Activated naive CD8-positive, alpha-beta T cell treated with anti-CD3 and anti-CD28 coated beads for 36 hours (primary cell): ENCODE results near the gene KMT2E. TPM values are rescaled to one million over a fixed set of nuclear protein-coding genes. Genes with fewer than 3 reads are reported as not detected.
A peak's percentile ranks its signal among the peaks of the same experiment; 100 is the strongest.
"Not testable (repeated sequence)": the region's sequence is repeated elsewhere in the genome, so short reads cannot be mapped to it uniquely, and the experiment has no call there.

Source experiments
- DNase-seq: peaks from one replicate; pipeline ENCODE4 v3.0.0; 2021
- H3K27ac Mint-ChIP-seq: one replicate; pipeline ENCODE4 v1.8.0; 2022; ENCODE audit warnings: mild to moderate bottlenecking, moderate library complexity, mixed read lengths
- H3K27me3 Mint-ChIP-seq: one replicate; pipeline ENCODE4 v1.8.0; 2022; ENCODE audit warnings: mild to moderate bottlenecking, mixed read lengths
- H3K36me3 Mint-ChIP-seq: one replicate; pipeline ENCODE4 v1.8.0; 2021; ENCODE audit warnings: mild to moderate bottlenecking, mixed read lengths
- H3K4me1 Mint-ChIP-seq: one replicate; pipeline ENCODE4 v1.8.0; 2021; ENCODE audit warnings: mixed read lengths
- H3K4me3 Mint-ChIP-seq: one replicate; pipeline ENCODE4 v1.8.0; 2022; ENCODE audit warnings: mild to moderate bottlenecking, moderate library complexity, mixed read lengths
- H3K9me3 Mint-ChIP-seq: one replicate; pipeline ENCODE4 v1.8.0; 2022; ENCODE audit warnings: mixed read lengths
- total RNA-seq, 2 experiments: library from RNA; stranded (reverse); gene quantifications; one replicate each; pipeline ENCODE4 v1.2.3, GENCODE V29; 2021

The KMT2E gene, protein sequence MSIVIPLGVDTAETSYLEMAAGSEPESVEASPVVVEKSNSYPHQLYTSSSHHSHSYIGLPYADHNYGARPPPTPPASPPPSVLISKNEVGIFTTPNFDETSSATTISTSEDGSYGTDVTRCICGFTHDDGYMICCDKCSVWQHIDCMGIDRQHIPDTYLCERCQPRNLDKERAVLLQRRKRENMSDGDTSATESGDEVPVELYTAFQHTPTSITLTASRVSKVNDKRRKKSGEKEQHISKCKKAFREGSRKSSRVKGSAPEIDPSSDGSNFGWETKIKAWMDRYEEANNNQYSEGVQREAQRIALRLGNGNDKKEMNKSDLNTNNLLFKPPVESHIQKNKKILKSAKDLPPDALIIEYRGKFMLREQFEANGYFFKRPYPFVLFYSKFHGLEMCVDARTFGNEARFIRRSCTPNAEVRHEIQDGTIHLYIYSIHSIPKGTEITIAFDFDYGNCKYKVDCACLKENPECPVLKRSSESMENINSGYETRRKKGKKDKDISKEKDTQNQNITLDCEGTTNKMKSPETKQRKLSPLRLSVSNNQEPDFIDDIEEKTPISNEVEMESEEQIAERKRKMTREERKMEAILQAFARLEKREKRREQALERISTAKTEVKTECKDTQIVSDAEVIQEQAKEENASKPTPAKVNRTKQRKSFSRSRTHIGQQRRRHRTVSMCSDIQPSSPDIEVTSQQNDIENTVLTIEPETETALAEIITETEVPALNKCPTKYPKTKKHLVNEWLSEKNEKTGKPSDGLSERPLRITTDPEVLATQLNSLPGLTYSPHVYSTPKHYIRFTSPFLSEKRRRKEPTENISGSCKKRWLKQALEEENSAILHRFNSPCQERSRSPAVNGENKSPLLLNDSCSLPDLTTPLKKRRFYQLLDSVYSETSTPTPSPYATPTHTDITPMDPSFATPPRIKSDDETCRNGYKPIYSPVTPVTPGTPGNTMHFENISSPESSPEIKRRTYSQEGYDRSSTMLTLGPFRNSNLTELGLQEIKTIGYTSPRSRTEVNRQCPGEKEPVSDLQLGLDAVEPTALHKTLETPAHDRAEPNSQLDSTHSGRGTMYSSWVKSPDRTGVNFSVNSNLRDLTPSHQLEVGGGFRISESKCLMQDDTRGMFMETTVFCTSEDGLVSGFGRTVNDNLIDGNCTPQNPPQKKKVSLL (N-terminal part only)
- total RNA-seq, result 10 to 100 TPM; 58.0 to 62.4 TPM

GRCh38 chr7:105013816-105014692 is at the start of gene KMT2E:
Gene KMT2E, plus strand, starts transcription at chr7:105014205. Its CDS starts 26,748 bp downstream, at chr7:105040953.
- peaks cover 14% of the 10 kb centered on the region for H3K27me3 Mint-ChIP-seq

GRCh38 chr7:104964626-104965236 is 49.3 kb upstream of the KMT2E start:
- no peak overlapping the region for H3K4me3 Mint-ChIP-seq
- H3K27me3 Mint-ChIP-seq, result no peaks in the 10 kb centered on the region
- H3K27ac Mint-ChIP-seq, result no peak overlapping the region
- DNase-seq, result no peak
- H3K9me3 Mint-ChIP-seq, result no peaks in the 10 kb centered on the region
- H3K4me1 Mint-ChIP-seq, result peaks cover 4% of the 10 kb centered on the region
- H3K36me3 Mint-ChIP-seq, result peaks cover 12% of the 10 kb centered on the region

More at GRCh38 chr7:105013816-105014692, at the start of gene KMT2E:
- H3K36me3 Mint-ChIP-seq, result peaks cover 70% of the 10 kb centered on the region
- no peaks in the 10 kb centered on the region for H3K9me3 Mint-ChIP-seq
- H3K4me1 Mint-ChIP-seq, result peaks cover 34% of the 10 kb centered on the region
- peak; percentile 93 for DNase-seq
- peak within 1 kb of the TSS; percentile 97 for H3K4me3 Mint-ChIP-seq
- H3K27ac Mint-ChIP-seq, result peak within 1 kb of the TSS; percentile 100

DNA sequence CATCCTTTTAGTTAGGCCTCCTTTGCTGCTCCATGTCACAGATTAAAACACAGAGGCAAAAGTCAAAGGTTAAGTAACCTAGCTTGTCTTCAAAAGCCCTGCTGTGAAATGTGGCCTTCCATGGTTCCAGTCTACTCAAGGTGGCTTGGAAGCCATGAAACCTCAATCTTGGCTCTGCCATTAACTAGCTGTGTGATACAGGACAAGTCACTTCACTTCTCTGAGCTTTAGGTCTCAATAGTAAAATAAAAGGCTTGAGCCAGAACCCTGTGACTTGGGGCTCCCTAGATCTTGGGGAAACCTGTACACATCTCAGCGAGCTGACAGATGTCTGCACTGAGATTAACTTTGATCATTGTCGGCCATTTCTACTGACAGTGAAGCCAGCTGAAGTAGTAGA is 48.0 kb upstream of the KMT2E start:
- Mint-ChIP-seq H3K27ac (no peak overlapping the region), H3K36me3 (peaks cover 12% of the 10 kb centered on the region), H3K27me3 (no peaks in the 10 kb centered on the region), H3K9me3 (no peaks in the 10 kb centered on the region), H3K4me1 (peaks cover 4% of the 10 kb centered on the region), H3K4me3 (no peak overlapping the region)
- DNase-seq, result no peak

- Mint-ChIP-seq H3K4me1 (peaks cover 5% of the 10 kb centered on the region), H3K4me3 (no peak overlapping the region), H3K9me3 (no peaks in the 10 kb centered on the region), H3K27me3 (no peaks in the 10 kb centered on the region), H3K36me3 (peaks cover 11% of the 10 kb centered on the region), H3K27ac (no peak overlapping the region)
- no peak for DNase-seq
Observed at GRCh38 chr7:104967088-104967487, 46.9 kb upstream of the KMT2E start.

GRCh38 chr7:104967595-104967994 is 46.4 kb upstream of the KMT2E start:
- H3K27me3 Mint-ChIP-seq, result no peaks in the 10 kb centered on the region
- no peak overlapping the region for H3K27ac Mint-ChIP-seq
- no peaks in the 10 kb centered on the region for H3K9me3 Mint-ChIP-seq
- H3K36me3 Mint-ChIP-seq, result peaks cover 10% of the 10 kb centered on the region
- DNase-seq, result no peak
- H3K4me3 Mint-ChIP-seq, result no peak overlapping the region
- H3K4me1 Mint-ChIP-seq, result peaks cover 6% of the 10 kb centered on the region

DNA sequence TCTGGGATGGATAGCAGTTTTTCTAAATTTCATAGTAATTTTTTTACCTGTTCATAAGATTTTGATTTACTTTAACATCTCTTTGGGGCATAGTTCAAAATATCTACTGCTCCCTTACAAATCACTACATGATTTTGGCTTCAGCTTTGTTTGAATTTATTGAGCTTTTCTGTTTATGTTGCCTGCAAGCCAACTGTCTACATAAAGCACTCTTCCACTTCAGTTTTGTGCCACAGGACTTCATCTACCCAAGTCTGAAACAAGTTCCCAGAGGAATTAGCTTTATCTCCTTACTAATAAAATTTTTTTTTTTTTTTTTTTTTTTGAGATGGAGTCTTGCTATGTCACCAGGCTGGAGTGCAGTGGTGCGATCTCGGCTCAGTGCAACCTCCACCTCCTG is 45.4 kb upstream of the KMT2E start:
- no peak overlapping the region for H3K4me3 Mint-ChIP-seq
- no peaks in the 10 kb centered on the region for H3K27me3 Mint-ChIP-seq
- H3K36me3 Mint-ChIP-seq, result peaks cover 6% of the 10 kb centered on the region
- DNase-seq, result no peak
- H3K27ac Mint-ChIP-seq, result no peak overlapping the region
- no peaks in the 10 kb centered on the region for H3K9me3 Mint-ChIP-seq
- H3K4me1 Mint-ChIP-seq, result peaks cover 5% of the 10 kb centered on the region

GRCh38 chr7:104969183-104969582 is 44.8 kb upstream of the KMT2E start:
- DNase-seq, result no peak
- no peaks in the 10 kb centered on the region for H3K9me3 Mint-ChIP-seq
- no peak overlapping the region for H3K4me3 Mint-ChIP-seq
- H3K4me1 Mint-ChIP-seq, result peaks cover 10% of the 10 kb centered on the region
- H3K27me3 Mint-ChIP-seq, result no peaks in the 10 kb centered on the region
- H3K27ac Mint-ChIP-seq, result no peak overlapping the region
- H3K36me3 Mint-ChIP-seq, result peaks cover under 1% of the 10 kb centered on the region

DNA sequence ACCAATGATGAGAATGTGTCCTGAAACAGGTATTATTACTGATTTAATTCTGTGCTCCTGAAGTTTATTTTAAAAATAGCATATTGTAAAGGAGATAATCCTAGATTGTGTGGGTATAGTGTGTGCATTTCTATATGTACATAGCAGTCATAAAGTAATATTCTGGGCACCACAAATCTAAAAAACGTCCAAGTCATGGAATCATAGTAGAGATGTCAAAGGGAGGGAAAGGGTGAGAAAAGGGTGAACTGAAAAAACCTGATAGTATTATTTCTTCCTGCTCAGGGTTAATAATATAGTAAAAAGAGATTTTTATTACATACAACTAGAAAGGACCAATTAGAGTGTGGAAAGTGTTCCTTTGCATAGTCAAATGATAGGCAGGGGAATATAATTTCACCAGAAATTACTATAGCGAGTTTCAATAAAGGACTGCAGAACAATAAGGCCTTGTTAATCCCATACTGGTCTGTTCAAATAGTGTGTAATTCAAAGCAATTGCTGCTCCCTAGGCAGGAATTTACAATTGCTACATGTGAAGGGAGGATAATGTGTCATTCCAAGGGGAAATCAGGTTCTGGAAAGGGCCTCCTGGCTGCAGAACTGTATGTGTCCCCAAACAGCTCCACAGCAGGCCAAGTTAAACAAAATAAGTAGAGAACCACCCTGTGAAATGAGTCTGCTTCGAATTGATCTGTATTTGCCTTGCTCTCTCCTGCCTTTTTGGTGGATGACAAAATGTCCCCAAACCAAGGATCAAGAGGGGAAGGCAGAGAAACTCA is 42.5 kb upstream of the KMT2E start:
- H3K27me3 Mint-ChIP-seq, result no peaks in the 10 kb centered on the region
- peaks cover 11% of the 10 kb centered on the region for H3K4me1 Mint-ChIP-seq
- H3K9me3 Mint-ChIP-seq, result no peaks in the 10 kb centered on the region
- no peak overlapping the region for H3K4me3 Mint-ChIP-seq
- H3K27ac Mint-ChIP-seq, result no peak overlapping the region
- no peak for DNase-seq
- no peaks in the 10 kb centered on the region for H3K36me3 Mint-ChIP-seq

- no peak overlapping the region for H3K4me3 Mint-ChIP-seq
- no peaks in the 10 kb centered on the region for H3K9me3 Mint-ChIP-seq
- H3K36me3 Mint-ChIP-seq, result no peaks in the 10 kb centered on the region
- no peaks in the 10 kb centered on the region for H3K27me3 Mint-ChIP-seq
- no peak for DNase-seq
- no peak overlapping the region for H3K27ac Mint-ChIP-seq
- H3K4me1 Mint-ChIP-seq, result peaks cover 15% of the 10 kb centered on the region
Observed at GRCh38 chr7:104972500-104972899, 41.5 kb upstream of the KMT2E start.

DNA sequence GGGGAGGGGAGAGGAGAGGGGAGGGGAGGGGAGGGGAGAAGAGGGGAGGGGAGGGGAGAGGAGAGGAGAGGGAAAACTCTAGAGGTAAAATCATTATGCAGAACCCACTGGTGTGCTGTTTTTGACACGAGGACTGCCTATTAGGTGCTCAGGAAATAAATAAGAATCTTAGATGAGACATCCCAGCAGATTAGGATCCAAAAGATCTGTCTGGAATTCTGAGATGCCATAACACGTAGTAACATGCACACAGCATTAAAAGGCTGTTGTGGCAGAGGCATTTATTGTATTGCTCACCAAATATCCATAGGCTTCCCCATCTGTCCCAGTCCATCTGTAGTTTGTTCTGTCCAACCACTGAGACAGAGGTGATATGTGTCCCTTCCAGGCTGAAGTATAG is 40.8 kb upstream of the KMT2E start:
- H3K27ac Mint-ChIP-seq, result no peak overlapping the region
- no peak overlapping the region for H3K4me3 Mint-ChIP-seq
- H3K4me1 Mint-ChIP-seq, result peaks cover 16% of the 10 kb centered on the region
- no peaks in the 10 kb centered on the region for H3K36me3 Mint-ChIP-seq
- no peaks in the 10 kb centered on the region for H3K27me3 Mint-ChIP-seq
- H3K9me3 Mint-ChIP-seq, result no peaks in the 10 kb centered on the region
- no peak for DNase-seq

GRCh38 chr7:104973909-104974415 is 40.0 kb upstream of the KMT2E start:
- H3K36me3 Mint-ChIP-seq, result no peaks in the 10 kb centered on the region
- no peaks in the 10 kb centered on the region for H3K27me3 Mint-ChIP-seq
- no peak overlapping the region for H3K4me3 Mint-ChIP-seq
- no peak for DNase-seq
- H3K9me3 Mint-ChIP-seq, result no peaks in the 10 kb centered on the region
- H3K27ac Mint-ChIP-seq, result no peak overlapping the region
- peaks cover 18% of the 10 kb centered on the region for H3K4me1 Mint-ChIP-seq

DNA sequence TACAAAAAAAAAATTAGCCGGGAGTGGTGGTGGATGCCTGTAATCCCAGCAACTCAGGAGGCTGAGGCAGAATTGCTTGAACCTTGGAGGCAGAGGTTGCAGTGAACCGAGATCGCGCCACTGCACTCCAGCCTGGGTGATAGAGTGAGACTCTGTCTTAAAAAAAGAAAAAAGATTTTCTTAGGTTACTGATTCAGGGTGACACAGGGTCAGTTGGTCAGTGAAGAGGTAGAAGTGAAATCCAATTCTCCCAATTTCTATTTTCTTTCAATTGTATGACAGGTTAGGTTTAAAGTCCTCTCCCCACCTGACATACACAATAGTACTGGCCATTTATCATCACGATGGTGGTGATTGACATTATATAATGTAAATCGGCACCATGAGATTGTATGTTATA is 38.5 kb upstream of the KMT2E start:
- not testable (repeated sequence) for H3K36me3 Mint-ChIP-seq, H3K9me3 Mint-ChIP-seq, H3K4me3 Mint-ChIP-seq, H3K27me3 Mint-ChIP-seq, DNase-seq, H3K27ac Mint-ChIP-seq
- H3K4me1 Mint-ChIP-seq, result peaks cover 28% of the 10 kb centered on the region

- Mint-ChIP-seq H3K27me3 (no peaks in the 10 kb centered on the region), H3K36me3 (no peaks in the 10 kb centered on the region), H3K27ac (no peak overlapping the region), H3K9me3 (no peaks in the 10 kb centered on the region), H3K4me3 (no peak overlapping the region), H3K4me1 (peaks cover 37% of the 10 kb centered on the region)
- DNase-seq, result no peak
Observed at GRCh38 chr7:104976966-104977636, 36.9 kb upstream of the KMT2E start.
